ENCODE data around the gene ADRB2.

DNA sequence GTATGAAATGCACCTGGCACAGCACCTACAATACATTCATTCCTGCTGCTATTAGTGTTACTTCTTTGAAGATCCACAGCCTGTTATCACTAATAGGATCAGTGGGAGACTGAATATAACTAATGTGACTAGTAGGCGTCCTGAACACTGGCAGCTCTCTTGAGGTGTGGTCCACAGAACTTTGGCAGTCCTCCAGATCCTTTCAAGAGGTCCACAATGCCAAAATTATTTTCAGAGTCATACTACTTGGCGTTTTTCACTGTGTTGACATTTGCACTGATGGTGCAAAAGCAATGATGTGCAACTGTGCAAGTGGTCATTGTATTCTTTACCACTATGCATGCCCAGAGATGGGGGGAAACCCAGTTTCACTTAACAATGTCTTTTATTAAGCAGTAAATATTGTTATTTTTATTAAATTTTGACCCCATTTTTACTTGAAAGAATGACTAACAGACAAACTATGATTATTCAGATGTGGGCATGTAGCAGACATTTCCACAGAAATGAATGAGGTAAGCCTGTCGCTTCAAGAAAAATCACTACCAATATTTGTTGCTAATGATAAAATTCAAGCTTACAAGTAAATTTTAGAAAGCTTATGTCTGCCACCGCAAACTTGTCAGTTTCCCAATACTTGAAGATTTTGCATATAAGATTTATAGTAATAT is 48.9 kb downstream of the ADRB2 start:
- TF ChIP-seq, protein P1, sequence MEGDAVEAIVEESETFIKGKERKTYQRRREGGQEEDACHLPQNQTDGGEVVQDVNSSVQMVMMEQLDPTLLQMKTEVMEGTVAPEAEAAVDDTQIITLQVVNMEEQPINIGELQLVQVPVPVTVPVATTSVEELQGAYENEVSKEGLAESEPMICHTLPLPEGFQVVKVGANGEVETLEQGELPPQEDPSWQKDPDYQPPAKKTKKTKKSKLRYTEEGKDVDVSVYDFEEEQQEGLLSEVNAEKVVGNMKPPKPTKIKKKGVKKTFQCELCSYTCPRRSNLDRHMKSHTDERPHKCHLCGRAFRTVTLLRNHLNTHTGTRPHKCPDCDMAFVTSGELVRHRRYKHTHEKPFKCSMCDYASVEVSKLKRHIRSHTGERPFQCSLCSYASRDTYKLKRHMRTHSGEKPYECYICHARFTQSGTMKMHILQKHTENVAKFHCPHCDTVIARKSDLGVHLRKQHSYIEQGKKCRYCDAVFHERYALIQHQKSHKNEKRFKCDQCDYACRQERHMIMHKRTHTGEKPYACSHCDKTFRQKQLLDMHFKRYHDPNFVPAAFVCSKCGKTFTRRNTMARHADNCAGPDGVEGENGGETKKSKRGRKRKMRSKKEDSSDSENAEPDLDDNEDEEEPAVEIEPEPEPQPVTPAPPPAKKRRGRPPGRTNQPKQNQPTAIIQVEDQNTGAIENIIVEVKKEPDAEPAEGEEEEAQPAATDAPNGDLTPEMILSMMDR (IDR thresholded peaks at IDR 0.05): no peak
- TF ChIP-seq POLR2AphosphoS5 (IDR thresholded peaks at IDR 0.05; ENCODE audit: low read depth, low read length): no peak
- TF ChIP-seq, protein P2, sequence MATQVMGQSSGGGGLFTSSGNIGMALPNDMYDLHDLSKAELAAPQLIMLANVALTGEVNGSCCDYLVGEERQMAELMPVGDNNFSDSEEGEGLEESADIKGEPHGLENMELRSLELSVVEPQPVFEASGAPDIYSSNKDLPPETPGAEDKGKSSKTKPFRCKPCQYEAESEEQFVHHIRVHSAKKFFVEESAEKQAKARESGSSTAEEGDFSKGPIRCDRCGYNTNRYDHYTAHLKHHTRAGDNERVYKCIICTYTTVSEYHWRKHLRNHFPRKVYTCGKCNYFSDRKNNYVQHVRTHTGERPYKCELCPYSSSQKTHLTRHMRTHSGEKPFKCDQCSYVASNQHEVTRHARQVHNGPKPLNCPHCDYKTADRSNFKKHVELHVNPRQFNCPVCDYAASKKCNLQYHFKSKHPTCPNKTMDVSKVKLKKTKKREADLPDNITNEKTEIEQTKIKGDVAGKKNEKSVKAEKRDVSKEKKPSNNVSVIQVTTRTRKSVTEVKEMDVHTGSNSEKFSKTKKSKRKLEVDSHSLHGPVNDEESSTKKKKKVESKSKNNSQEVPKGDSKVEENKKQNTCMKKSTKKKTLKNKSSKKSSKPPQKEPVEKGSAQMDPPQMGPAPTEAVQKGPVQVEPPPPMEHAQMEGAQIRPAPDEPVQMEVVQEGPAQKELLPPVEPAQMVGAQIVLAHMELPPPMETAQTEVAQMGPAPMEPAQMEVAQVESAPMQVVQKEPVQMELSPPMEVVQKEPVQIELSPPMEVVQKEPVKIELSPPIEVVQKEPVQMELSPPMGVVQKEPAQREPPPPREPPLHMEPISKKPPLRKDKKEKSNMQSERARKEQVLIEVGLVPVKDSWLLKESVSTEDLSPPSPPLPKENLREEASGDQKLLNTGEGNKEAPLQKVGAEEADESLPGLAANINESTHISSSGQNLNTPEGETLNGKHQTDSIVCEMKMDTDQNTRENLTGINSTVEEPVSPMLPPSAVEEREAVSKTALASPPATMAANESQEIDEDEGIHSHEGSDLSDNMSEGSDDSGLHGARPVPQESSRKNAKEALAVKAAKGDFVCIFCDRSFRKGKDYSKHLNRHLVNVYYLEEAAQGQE (IDR thresholded peaks at IDR 0.05; ENCODE audit: insufficient read depth in 1 of 2, low read depth in 2 of 2, low read length in 1 of 2): no peak

Measured in Panc1 (cell line).